Spleen (tissue), 7 donors: ENCODE data around the gene IGF2.

Experiments
- CTCF ChIP-seq, 11 experiments: fragments of 200-600 bp in 7 of 11; fragments of 450-650 bp in 4 of 11; sonication (generic) in 4 of 11; IDR thresholded peaks in 8 of 11; conservative IDR thresholded peaks in 3 of 11; 1 replicate in 7 of 11; 2 replicates in 4 of 11; pipeline versions ENCODE4 v1.4.0 to v1.8.0; 2016 to 2021; ENCODE audit warnings: antibody characterized with exemption in 11 of 11, inconsistent platforms in 4 of 11, mild to moderate bottlenecking in 1 of 11
- POLR2A ChIP-seq, 3 donors: fragments of 450-650 bp; IDR thresholded peaks; one replicate each; pipeline ENCODE4 v1.5.1; 2017; ENCODE audit warnings: antibody characterized with exemption in 3 of 3, mild to moderate bottlenecking in 1 of 3
- donor health status: DM: no; HTN: no; CAD: no; lungs with moderate emphysema.
- donor health status: DM: no; HTN: no; CAD: no.
- donor health status: DM: no; HTN: no; CAD: no.

- TF ChIP-seq CTCF (IDR thresholded peaks at IDR 0.05 in 8 of 11, conservative IDR thresholded peaks at IDR 0.05 in 3 of 11) = no peak
- TF ChIP-seq POLR2A (IDR thresholded peaks at IDR 0.05) = no peak
Measured at GRCh38 chr11:2140411-2141400, 1.5 kb upstream of the IGF2 start.
